ENCODE results near the gene MDH1B. TPM values are rescaled to one million over a fixed set of nuclear protein-coding genes. Genes with fewer than 3 reads are reported as not detected.

Gene MDH1B
- total RNA-seq, 1 donor = 0.81 TPM

GRCh38 chr2:206733341-206733740 lies 31.8 kb downstream of the MDH1B start:
- TF ChIP-seq CTCF (IDR thresholded peaks at IDR 0.05; ENCODE audit: insufficient read depth, low read length) = no peak
- no peak overlapping the region for H3K4me3 ChIP-seq (ENCODE audit: low read depth, low read length)
- DNase-seq (ENCODE audit: low read depth) = no peak

- DNase-seq (ENCODE audit: low read depth) = peak; percentile 5
- no peak for TF ChIP-seq CTCF (IDR thresholded peaks at IDR 0.05; ENCODE audit: insufficient read depth, low read length)
- no peak overlapping the region for H3K4me3 ChIP-seq (ENCODE audit: low read depth, low read length)
Observed at GRCh38 chr2:206728277-206729199, 36.6 kb downstream of the MDH1B start.

DNA sequence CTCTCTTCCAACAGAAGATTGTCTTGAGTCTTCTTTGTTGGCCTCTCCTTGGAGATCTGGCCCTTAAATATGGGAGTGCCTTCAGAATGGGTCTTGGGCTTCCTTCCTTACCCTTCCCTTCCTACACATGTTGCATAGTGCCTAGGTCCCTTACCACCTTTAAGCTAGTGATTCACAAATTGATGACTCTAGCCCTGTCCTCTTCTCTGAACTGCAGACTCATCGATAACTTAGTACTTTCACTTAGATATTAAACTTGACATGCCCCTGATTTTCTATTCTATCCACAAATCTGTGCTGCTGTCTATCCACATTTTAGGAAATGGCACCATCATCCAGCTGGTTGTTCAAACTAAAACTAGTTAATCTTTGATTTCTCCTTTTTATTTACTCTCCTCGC lies 37.8 kb downstream of the MDH1B start:
- no peak overlapping the region for H3K4me3 ChIP-seq (ENCODE audit: low read depth, low read length)
- no peak for TF ChIP-seq CTCF (IDR thresholded peaks at IDR 0.05; ENCODE audit: insufficient read depth, low read length)
- no peak for DNase-seq (ENCODE audit: low read depth)

GRCh38 chr2:206723288-206723687 lies 41.8 kb downstream of the MDH1B start:
- no peak for DNase-seq (ENCODE audit: low read depth)
- H3K4me3 ChIP-seq (ENCODE audit: low read depth, low read length) = no peak overlapping the region
- TF ChIP-seq CTCF (IDR thresholded peaks at IDR 0.05; ENCODE audit: insufficient read depth, low read length) = no peak

- DNase-seq (ENCODE audit: low read depth) = no peak
- no peak overlapping the region for H3K4me3 ChIP-seq (ENCODE audit: low read depth, low read length)
- TF ChIP-seq CTCF (IDR thresholded peaks at IDR 0.05; ENCODE audit: insufficient read depth, low read length) = no peak
Observed at GRCh38 chr2:206721256-206721920, 43.7 kb downstream of the MDH1B start.

DNA sequence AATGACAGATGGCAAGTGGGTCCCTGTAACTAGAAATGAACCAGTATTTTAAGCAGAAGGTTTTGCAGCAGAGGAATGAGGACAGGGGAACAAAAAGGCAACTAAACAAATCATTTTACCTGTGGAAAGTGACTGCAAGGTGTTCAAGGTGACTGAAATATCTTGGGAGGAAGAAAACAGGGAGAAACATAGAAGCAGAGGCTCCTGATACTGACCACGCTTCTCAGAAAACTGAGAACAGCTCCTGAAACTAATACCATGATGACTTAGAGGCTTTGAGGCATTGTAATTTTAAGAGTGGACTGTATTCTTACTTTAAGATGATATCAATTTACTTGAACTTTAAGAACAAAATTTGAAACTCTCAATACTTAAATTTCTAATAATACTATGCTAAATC lies 46.8 kb downstream of the MDH1B start, which contains the start of gene DYTN:
Gene DYTN, minus strand, starts transcription at position 101 of the 400 bp plus-strand sequence. CDS start 117 bp downstream, outside the sequence.
- no peak for DNase-seq (ENCODE audit: low read depth)
- TF ChIP-seq CTCF (IDR thresholded peaks at IDR 0.05; ENCODE audit: insufficient read depth, low read length) = no peak
- H3K4me3 ChIP-seq (ENCODE audit: low read depth, low read length) = no peak within 1 kb of the TSS

Measured in fibroblast of the aortic adventitia (primary cell).